HUES64 (cell line): ENCODE data around the gene MISP.
A peak's percentile ranks its signal among the peaks of the same experiment; 100 is the strongest.

Source experiments
- H3K27ac ChIP-seq: 2 replicates; pipeline ENCODE4 v1.7.0; 2013; ENCODE audit warnings: low read depth, low read length, inconsistent platforms
- H3K27me3 ChIP-seq: 2 replicates; pipeline ENCODE4 v1.6.1; 2013; ENCODE audit warnings: mild to moderate bottlenecking, low read length; ENCODE audit not compliant: insufficient read depth
- H3K36me3 ChIP-seq: 2 replicates; pipeline ENCODE4 v1.6.1; 2013; ENCODE audit warnings: mild to moderate bottlenecking, low read length; ENCODE audit not compliant: insufficient read depth
- H3K4me1 ChIP-seq: 2 replicates; pipeline ENCODE4 v1.6.1; 2013; ENCODE audit warnings: mild to moderate bottlenecking, low read length, moderate library complexity; ENCODE audit not compliant: insufficient read depth
- H3K4me3 ChIP-seq: 2 replicates; pipeline ENCODE4 v1.5.1; 2013; ENCODE audit warnings: mild to moderate bottlenecking, low read length, moderate library complexity
- H3K9ac ChIP-seq: 2 replicates; pipeline ENCODE4 v1.6.1; 2013; ENCODE audit warnings: mild to moderate bottlenecking, low read depth, low read length
- H3K9me3 ChIP-seq: 2 replicates; pipeline ENCODE4 v1.6.1; 2013; ENCODE audit warnings: low read depth, low read length; ENCODE audit not compliant: insufficient read depth
- WGBS: fragments of 150-250, 120-280 bp; methylation state at CpG from one replicate; pipeline ENCODE4 v1.1.7; 2013; ENCODE audit warnings: missing lambda C conversion rate; 5-methylcytosine and 5-hydroxymethylcytosine counted together

MISP gene

DNA sequence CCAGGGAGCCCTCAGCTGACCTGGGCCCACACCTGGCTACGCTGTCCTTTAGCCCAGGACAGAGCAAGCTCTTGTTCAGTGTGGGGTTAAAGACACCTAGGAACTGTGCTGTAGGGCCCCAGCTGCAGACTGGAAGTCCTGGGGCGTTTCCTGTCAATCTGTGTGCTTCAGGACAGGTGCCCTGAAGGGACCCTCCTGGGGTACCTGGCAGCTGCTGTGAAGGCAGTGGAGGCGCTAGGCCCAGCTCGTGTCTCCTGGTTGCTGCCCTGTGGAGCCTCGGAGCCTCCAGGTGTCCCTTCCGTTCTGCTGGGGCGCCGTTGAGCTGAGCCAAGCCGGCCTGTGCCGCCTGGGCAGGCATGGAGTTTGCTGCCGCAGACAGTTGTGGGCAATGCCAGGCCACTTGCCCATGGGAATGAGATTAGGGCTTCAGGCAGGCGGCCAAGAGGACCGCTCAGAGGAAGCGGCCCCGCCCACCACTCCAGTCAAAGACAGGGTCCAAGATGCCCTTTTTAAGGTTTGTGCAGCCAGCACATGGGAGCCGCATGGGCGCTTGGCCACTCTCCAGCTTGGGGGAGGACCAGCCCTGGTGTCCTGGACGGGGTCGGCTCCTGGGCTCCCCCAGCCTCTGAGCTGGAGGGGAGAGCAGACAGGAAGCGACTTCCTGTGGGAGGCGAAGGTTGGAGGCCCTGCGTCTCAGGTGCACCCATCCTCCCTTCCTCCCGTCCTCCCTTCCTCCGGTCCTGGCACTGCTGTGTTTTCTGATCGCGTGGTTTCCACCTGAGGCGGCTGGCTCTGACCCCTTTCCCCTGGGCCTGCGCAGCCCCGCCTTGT, 50.3 kb downstream of the MISP start:
- no peak overlapping the region; the same call in 1 of the 2 replicates for H3K4me3 ChIP-seq
- WGBS, result 88% methylated on average over 29 of the region's 29 CpGs
- peak overlapping the region; percentile 10; the same call in 1 of the 2 replicates for H3K27ac ChIP-seq
- H3K27me3 ChIP-seq, result no peaks in the 10 kb centered on the region
- H3K9ac ChIP-seq, result peak overlapping the region; percentile 1; the same call in 1 of the 2 replicates
- H3K9me3 ChIP-seq, result no peaks in the 10 kb centered on the region
- peaks cover 71% of the 10 kb centered on the region for H3K36me3 ChIP-seq
- peaks cover 22% of the 10 kb centered on the region for H3K4me1 ChIP-seq

DNA sequence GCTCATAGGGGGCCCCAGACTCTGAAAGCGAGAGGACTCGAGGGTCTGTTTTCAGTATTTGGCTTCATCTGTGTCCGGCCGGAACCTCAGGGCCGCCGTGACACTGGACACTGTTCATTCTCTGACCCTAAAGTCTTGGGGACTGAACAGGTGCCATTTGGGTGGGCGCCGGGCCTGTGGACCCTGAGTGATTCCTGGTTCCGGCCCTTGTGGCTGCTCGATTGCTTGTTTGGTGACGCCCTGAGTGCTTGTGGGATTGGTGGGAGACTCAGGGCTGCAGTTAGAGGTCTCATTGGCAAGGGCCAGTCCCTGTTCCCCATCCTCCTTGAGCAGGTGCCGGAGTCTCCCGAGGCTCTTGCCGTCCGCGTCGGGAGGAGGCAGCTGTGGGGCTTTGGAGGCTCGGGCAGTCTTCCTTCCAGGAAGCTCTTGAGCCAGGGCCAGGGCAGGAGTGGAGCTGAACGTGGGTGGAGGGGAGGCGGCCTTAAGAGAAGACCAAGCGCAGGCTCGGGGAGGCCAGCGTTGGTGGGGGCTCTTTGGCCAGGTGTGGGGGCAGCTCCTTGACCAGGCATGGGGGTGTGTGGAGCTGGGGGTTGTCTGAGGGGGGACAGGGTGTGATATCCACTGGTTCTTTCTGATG, 51.1 kb downstream of the MISP start:
- peak overlapping the region; percentile 1; the same call in 1 of the 2 replicates for H3K9ac ChIP-seq
- peak overlapping the region; percentile 25; the same call in 1 of the 2 replicates for H3K27ac ChIP-seq
- no peak overlapping the region for H3K4me3 ChIP-seq
- 89% methylated on average over 23 of the region's 23 CpGs for WGBS
- peaks cover 22% of the 10 kb centered on the region for H3K4me1 ChIP-seq
- H3K27me3 ChIP-seq, result no peaks in the 10 kb centered on the region
- H3K9me3 ChIP-seq, result no peaks in the 10 kb centered on the region
- peaks cover 79% of the 10 kb centered on the region for H3K36me3 ChIP-seq

DNA sequence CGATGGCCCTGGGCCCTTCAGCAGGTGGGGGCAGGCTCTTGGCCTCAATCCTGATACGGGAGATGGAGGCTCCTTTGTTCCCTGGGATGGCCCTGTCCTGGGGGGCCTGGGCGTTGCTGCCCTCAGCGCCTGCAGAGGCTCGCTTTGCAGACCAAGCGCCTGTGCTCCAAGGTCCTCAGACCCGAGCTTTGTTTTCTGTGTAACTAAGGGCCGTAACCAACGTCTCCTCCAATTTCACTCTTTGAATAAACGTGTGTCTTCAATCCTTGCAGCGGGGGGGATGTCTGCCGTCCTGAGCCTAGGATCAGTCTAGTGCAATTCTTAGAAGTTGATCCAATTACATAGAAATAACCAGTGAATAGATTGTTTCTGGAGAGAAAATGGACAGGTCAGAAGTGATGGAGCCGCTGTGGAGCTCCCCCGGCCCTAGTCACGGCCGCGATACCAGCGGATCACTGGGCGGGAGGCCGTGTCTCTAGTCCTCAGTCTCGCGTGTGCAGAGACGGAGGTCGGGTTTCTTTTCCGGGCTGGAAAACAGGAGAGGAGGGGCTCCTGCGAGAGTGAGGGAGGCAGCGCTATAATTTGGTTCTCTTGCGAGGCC, 51.7 kb downstream of the MISP start:
- peak overlapping the region; percentile 1; the same call in 1 of the 2 replicates for H3K9ac ChIP-seq
- peaks cover 22% of the 10 kb centered on the region for H3K4me1 ChIP-seq
- no peak overlapping the region for H3K27ac ChIP-seq
- peaks cover 85% of the 10 kb centered on the region for H3K36me3 ChIP-seq
- H3K4me3 ChIP-seq, result no peak overlapping the region
- H3K27me3 ChIP-seq, result no peaks in the 10 kb centered on the region
- H3K9me3 ChIP-seq, result no peaks in the 10 kb centered on the region
- WGBS, result 90% methylated on average over 28 of the region's 28 CpGs

DNA sequence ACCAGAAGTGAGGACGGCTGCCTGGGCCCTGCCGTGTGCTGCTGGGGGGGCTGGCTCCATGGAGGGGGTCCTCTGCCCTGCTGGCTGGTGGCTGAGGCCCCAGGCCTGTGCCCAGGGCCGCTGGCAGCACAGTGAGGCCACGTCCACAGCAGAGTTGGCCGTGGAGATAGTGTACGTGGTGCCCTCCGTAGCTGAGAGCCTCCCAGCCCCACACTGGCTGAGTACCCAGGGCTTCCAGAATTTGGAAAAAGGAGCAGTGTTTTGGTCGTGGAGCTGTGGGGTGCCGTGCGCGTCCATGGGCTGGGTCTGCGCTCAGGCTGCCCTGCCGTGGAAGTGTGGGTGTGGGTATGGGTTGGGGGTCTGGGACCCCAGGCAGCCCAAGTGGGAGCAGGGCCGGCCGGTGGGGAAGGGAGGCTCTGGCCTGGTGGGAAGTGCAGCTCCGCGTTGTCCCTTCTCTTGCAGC, 52.2 kb downstream of the MISP start:
- Histone ChIP-seq H3K36me3 (peaks cover 90% of the 10 kb centered on the region), H3K9ac (no peak overlapping the region), H3K27ac (no peak overlapping the region; the same call in 1 of the 2 replicates), H3K9me3 (no peaks in the 10 kb centered on the region), H3K4me3 (no peak overlapping the region), H3K27me3 (no peaks in the 10 kb centered on the region), H3K4me1 (peaks cover 22% of the 10 kb centered on the region)
- WGBS, result 94% methylated on average over 17 of the region's 17 CpGs

DNA sequence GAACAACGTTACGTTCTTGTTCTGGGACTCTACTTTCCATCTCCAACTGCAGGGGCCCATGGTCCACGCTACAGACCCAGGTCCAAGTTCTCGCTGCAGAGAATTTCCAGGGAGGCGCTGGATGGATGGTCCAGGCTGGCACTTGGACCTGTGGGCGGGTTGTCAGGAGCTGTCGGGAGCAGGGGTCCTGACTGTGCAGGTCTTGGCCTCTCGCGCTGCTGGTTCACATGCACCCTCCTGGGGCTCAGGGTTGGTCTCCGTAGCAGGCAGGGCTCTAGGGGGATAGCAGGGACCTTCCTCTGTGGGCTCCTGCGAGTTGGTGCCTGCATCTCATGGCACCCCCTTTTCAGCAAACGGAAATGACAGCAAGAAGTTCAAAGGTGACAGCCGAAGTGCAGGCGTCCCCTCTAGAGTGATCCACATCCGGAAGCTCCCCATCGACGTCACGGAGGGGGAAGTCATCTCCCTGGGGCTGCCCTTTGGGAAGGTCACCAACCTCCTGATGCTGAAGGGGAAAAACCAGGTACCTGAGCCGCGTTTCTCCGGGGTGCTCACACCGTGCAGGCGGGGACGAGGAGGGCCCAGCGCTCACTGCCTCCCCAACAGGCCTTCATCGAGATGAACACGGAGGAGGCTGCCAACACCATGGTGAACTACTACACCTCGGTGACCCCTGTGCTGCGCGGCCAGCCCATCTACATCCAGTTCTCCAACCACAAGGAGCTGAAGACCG, 52.9 kb downstream of the MISP start:
- WGBS, result 95% methylated on average over 31 of the region's 31 CpGs
- H3K4me3 ChIP-seq, result no peak overlapping the region
- H3K4me1 ChIP-seq, result peaks cover 22% of the 10 kb centered on the region
- no peaks in the 10 kb centered on the region for H3K27me3 ChIP-seq
- H3K9ac ChIP-seq, result no peak overlapping the region
- no peaks in the 10 kb centered on the region for H3K9me3 ChIP-seq
- no peak overlapping the region; the same call in 1 of the 2 replicates for H3K27ac ChIP-seq
- peaks cover 97% of the 10 kb centered on the region for H3K36me3 ChIP-seq

DNA sequence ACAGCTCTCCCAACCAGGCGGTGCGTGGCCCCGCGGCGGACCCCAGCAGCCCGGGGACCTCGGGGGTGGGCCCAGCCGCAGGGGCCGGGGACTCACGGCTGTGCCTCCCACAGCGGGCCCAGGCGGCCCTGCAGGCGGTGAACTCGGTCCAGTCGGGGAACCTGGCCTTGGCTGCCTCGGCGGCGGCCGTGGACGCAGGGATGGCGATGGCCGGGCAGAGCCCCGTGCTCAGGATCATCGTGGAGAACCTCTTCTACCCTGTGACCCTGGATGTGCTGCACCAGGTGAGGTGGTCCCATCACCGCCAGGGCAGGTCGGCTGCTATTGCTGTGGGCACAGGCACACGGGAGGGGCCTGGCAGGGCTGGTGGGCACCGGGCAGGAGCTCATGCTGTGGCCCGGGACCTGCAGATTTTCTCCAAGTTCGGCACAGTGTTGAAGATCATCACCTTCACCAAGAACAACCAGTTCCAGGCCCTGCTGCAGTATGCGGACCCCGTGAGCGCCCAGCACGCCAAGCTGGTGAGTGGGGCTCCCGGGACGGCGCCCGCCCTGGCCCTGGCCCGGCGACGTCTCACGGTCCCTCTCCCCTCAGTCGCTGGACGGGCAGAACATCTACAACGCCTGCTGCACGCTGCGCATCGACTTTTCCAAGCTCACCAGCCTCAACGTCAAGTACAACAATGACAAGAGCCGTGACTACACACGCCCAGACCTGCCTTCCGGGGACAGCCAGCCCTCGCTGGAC, 53.7 kb downstream of the MISP start:
- H3K9ac ChIP-seq, result no peak overlapping the region
- no peak overlapping the region for H3K4me3 ChIP-seq
- WGBS, result 96% methylated on average over 53 of the region's 53 CpGs
- no peaks in the 10 kb centered on the region for H3K27me3 ChIP-seq
- no peak overlapping the region for H3K27ac ChIP-seq
- H3K36me3 ChIP-seq, result peaks cover 99% of the 10 kb centered on the region
- no peaks in the 10 kb centered on the region for H3K9me3 ChIP-seq
- peaks cover 18% of the 10 kb centered on the region for H3K4me1 ChIP-seq

DNA sequence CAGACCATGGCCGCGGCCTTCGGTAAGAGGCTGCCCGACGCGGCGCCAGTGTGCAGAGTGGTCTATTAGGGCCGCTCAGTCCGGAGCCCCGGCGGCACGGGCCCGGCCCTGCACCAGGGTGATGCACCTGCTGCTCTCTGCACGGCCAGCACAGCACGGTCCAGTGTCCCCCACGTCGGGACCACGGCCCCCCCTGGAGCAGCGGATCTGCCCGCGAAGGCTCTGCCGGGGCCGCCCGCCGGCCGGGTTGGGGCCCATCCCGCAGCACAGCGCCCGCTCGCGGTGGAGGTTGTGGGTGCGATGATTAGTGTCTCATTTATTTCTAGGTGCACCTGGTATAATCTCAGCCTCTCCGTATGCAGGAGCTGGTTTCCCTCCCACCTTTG, 54.2 kb downstream of the MISP start:
- Histone ChIP-seq H3K36me3 (peaks cover 99% of the 10 kb centered on the region), H3K4me3 (no peak overlapping the region), H3K4me1 (peaks cover 15% of the 10 kb centered on the region), H3K27me3 (no peaks in the 10 kb centered on the region), H3K9me3 (no peaks in the 10 kb centered on the region), H3K27ac (peak overlapping the region; percentile 25; the same call in 1 of the 2 replicates), H3K9ac (no peak overlapping the region)
- 96% methylated on average over 33 of the region's 33 CpGs for WGBS

DNA sequence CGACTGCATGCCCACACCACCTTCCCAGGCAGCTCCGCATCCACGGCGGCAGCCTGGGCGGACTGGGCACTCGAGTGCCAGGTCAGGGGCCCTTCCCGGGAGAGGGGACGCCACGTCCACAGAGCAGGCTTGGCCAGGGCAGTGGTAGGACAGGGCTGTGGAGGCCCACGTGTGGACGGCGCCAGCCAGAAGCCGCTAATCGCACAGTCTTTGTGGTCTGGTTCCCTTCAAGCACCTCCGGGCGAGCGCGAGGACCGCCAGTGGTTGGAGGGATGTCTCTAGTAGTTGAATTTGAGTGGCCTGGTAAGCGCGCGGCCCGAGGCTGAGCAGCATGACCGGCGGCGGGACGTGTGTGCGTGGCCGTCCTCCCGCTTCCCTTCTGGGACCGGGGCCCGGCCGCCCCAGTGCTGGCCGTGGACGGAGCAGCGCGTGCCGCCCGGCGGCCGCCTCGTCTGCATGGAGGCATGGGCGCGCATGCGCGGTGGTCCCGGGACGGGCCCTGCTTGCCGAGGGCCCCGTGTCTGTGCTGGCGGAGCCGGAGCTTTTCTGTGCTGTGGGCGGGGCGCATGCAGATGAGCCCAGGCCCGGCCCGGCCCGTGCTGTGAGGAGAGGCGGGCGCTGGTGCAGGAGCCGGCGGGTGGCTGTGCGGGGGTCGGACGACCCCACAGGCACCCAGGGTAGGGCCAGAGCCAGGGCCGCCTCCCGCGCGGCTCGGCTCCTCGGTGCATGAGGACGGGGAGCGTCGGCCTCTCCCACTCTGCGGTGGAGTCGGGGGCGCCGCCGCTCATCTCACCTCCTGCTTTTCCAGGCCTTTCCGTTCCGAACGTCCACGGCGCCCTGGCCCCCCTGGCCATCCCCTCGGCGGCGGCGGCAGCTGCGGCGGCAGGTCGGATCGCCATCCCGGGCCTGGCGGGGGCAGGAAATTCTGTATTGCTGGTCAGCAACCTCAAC, 55.0 kb downstream of the MISP start:
- Histone ChIP-seq H3K27me3 (no peaks in the 10 kb centered on the region), H3K36me3 (peaks cover 99% of the 10 kb centered on the region), H3K4me3 (no peak overlapping the region), H3K27ac (peak overlapping the region; percentile 30; the same call in 1 of the 2 replicates), H3K9me3 (no peaks in the 10 kb centered on the region), H3K9ac (no peak overlapping the region), H3K4me1 (peaks cover 8% of the 10 kb centered on the region; the same call in 1 of the 2 replicates)
- 94% methylated on average over 93 of the region's 93 CpGs for WGBS

DNA sequence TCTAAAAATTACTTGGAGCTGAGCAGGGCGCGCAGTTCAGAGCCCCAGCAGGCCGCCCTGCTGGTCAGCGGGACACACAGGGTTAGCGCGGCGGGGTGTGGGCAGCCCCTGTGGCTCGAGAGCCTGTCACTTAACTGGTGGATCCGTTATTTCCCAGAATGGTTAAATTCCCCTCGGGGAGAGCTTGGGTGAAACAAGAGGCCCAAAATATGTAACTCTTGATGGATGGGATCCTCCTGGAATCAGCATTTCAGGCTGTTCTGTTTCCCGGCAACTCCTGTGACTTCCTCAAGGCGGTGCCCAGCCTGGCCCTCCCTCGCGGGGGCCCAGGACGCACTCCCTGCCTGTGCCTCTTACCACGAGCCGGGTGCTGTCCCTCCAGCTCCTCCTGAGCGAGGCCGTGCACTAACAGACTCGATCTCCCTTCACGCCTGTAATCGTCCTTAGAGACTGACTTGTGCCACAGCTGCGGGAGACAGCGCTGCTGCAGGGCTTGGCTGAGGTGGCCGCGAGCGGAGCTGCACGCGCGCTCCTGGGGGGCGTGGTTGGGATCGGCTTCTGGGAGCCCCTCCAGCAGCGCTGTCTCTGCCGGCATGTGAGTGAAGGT, 56.0 kb downstream of the MISP start:
- no peaks in the 10 kb centered on the region for H3K27me3 ChIP-seq
- peaks cover 2% of the 10 kb centered on the region; the same call in 1 of the 2 replicates for H3K4me1 ChIP-seq
- H3K36me3 ChIP-seq, result peaks cover 99% of the 10 kb centered on the region
- H3K9me3 ChIP-seq, result no peaks in the 10 kb centered on the region
- no peak overlapping the region for H3K9ac ChIP-seq
- no peak overlapping the region for H3K27ac ChIP-seq
- 96% methylated on average over 34 of the region's 34 CpGs for WGBS
- H3K4me3 ChIP-seq, result no peak overlapping the region
